ENCODE data around the gene PRDX1.

PRDX1 gene

GRCh38 chr1:45521413-45522323, at the start of gene PRDX1:
PRDX1 (minus strand) TSS chr1:45521884; CDS start chr1:45519043, 2,841 bp downstream.
- DNase-seq, result peak; percentile 52

DNA sequence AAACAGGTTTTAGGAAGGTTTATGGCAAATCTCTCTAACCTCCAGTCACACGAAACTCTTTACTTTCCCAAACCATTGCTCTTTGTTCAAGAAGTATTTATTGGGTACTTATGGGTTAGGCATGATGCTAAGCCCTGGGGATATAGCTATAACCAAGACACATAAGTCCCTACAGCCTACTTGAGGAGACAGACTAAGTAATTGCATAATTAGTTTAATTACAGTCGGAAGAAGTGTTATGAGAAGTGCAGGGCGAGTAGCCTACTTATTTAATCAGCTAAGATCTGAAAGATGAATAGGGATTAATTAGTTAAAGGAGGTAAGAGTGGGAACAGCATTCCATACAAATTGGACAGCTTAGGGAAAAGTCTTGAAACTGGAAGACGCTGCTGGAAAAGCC, 48.9 kb upstream of the PRDX1 start:
- no peak for DNase-seq

DNA sequence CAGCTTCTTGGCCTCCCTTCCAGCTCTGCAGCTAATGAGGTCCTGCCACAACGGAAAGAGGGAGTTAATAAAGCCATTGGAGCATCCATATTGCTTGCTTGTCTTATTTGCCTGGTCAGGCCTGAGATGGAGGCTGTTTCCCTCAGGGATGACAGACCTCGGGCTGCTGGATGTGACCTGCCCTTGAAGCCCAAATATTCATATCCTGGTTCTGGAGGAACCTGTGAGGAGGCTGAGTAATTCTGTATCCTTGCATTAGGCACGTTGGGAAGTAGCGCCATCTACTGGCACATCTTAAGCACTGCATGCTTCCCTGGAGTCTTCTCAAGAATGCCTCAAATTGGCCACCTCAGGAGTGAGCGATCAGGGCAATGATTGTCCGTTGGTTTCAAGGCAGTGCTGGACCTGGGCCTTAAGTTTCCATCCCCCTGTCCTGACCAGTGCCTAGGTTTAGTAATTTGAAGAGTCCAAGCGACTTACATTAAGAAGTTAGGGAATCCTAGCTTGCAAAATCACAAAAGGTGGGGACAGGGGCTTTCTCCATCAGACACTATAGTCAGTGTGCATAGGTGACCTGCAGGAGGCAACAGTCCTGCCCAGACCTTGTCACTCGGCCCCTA, 48.4 kb upstream of the PRDX1 start:
- no peak for DNase-seq

GRCh38 chr1:45569571-45569961, 47.9 kb upstream of the PRDX1 start:
- no peak for DNase-seq

- no peak for DNase-seq
Observed at GRCh38 chr1:45568421-45568820, 46.7 kb upstream of the PRDX1 start.

GRCh38 chr1:45567911-45568310, 46.2 kb upstream of the PRDX1 start:
- no peak for DNase-seq

DNA sequence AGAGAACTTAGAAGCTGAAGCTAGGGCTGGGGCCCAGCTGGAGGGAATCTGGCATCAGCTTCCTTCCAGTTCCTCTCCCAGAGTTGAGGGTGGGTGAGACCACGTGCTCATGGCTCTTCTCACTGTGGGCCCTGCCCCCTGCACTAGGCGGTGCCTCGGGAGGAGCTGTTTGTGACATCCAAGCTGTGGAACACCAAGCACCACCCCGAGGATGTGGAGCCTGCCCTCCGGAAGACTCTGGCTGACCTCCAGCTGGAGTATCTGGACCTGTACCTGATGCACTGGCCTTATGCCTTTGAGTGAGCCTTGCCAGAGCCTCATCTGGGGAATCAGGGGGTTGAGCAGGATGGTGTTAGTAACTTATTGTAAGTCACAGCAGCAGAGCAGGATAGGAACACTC, 45.0 kb upstream of the PRDX1 start:
- DNase-seq, result no peak

DNA sequence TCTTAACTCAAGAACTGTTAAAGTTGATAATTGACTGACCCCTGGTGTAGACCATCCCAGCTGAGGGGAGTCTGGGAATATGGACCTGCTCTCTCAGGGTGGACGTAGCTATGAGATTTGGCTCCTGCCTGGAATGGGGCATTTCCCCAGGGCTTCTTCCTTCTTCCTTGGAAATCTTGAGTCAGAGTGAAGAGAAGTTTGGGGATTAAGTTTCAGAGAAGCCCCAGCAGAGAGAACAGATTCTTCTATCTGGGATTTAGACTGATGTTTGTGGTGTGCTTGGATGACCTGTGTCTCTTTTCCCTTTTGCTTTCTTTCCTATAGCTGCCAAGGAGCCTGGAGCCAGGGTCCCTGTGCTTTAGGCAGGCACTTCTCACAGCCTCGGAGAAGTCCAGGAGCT, 42.2 kb upstream of the PRDX1 start:
- DNase-seq, result no peak

GRCh38 chr1:45557422-45557944, 35.8 kb upstream of the PRDX1 start:
- no peak for DNase-seq

DNA sequence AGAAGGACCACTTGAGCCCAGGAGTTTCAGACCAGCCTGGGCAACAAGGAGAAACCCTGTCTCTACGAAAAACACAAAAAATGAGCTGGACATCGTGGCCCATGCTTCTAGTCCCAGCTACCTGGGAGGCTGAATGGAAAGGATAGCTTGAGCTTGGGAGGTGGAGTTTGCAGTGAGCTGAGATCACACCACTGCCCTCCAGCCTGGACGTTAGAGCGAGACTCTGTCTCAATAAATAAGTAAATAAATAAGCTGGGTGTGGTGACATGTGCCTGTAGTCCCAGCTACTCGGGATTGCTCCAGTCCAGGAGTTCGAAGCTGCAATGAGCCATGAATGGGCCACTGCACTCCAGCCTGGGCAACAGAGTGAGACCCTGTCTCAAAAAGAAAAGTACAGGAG, 32.5 kb upstream of the PRDX1 start:
- no peak for DNase-seq

DNA sequence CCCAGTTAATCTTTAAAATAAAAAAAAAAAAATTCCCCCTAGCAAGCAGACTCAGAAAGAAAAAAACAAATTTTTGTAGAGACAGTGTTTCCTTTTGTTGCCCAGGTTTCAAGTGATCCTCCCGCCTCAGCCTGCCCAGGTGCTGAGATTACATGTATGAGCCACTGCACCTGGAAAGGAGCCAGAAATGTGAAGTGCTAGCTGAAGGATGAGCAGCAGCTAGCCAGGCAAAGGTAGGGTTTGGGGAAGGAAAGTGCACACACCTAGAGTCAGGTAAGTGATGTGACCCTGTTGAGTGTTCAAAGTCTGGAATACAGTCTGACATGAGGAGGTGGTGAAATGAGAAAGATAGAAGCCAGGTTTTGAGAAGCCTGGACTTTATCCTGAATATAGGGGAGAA, 30.6 kb upstream of the PRDX1 start:
- no peak for DNase-seq

- no peak for DNase-seq
Observed at GRCh38 chr1:45551684-45552083, 30.0 kb upstream of the PRDX1 start.

DNA sequence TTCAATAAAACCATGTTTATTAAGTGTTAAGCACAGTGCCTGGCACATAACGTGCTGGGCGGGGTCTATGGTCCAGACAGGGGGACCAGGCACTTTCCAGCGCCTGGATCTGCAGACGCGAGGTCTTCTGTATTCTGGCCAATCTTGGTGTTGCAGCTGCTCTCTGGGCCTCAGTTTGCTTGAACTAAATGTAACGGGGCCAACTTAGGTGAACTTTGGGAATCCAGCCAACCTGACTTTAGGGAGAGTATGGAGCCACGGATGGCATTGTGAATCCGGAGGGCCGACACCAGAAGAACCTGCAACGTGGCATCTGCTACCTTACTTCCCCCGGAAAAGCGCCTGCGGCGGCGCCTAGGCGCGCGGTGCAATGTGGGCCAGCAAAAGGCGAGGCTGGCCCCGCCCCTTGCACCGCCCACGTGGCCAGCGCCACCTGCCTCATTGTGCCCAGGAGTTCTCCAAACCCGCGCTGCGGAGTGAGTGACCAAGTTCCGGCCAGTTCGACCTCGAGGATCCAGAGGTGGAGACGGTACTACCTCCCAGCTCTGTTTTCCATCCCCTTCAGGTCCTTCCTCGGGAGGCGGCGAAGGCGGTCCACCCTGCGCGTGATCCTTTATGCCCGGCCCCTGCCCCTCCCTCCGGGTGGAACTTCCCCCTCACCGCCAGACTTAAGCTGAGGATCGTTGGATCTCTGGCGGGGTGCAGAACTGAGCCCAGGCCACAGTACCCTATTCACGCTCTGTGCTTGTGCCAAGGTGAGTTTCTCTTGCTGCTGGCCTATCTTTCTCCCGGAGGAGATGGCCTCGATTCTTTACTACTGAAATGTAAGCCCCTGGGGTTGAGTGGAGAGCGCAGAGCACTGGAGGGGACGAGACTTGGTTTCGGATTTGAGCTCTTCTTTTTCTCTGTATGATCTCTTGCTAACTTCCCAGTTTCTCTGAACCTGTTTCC, 29.0 kb upstream of the PRDX1 start, which contains the start of gene AKR1A1:
Gene AKR1A1 (plus strand): TSS at position 426 of the 951 bp plus-strand sequence. CDS start 10,969 bp downstream, outside the sequence.
- peak; percentile 53 for DNase-seq

DNA sequence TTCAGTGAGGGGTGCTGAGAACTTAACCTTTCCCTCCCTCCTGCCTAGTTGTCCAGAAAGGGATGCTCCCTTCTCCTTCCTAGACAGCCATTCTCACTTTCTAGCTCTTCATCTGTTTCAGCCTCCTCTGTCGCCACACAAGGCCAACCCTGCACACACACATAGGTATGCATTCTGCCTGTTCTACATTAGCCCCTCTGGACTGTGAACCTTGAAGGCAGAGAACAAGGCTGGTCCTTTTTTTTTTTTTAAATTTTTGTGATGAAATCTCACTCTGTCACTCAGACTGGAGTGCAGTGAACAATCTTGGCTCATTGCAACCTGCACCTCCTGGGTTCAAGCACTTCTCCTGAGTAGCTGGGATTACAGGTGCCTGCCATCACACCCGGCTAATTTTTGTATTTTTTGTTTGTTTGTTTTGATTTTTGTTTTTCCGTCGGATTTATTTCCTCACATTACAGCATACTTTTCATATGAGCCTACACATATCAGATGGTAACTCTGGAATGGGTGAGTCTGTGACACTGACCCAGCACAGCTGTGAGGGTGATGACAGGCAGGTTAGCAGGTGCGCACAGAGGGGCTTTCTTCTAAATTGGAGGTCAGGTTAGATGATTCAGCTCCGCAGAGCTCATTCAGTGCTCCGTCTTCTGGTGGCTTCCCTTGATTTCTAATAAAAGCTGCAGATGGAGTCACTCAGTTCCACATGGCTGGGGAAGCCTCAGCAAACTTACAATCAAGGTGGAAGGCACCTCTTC, 24.0 kb upstream of the PRDX1 start:
- DNase-seq, result no peak

GRCh38 chr1:45545019-45545493, 23.4 kb upstream of the PRDX1 start:
- no peak for DNase-seq

GRCh38 chr1:45544530-45544929, 22.8 kb upstream of the PRDX1 start:
- no peak for DNase-seq

DNA sequence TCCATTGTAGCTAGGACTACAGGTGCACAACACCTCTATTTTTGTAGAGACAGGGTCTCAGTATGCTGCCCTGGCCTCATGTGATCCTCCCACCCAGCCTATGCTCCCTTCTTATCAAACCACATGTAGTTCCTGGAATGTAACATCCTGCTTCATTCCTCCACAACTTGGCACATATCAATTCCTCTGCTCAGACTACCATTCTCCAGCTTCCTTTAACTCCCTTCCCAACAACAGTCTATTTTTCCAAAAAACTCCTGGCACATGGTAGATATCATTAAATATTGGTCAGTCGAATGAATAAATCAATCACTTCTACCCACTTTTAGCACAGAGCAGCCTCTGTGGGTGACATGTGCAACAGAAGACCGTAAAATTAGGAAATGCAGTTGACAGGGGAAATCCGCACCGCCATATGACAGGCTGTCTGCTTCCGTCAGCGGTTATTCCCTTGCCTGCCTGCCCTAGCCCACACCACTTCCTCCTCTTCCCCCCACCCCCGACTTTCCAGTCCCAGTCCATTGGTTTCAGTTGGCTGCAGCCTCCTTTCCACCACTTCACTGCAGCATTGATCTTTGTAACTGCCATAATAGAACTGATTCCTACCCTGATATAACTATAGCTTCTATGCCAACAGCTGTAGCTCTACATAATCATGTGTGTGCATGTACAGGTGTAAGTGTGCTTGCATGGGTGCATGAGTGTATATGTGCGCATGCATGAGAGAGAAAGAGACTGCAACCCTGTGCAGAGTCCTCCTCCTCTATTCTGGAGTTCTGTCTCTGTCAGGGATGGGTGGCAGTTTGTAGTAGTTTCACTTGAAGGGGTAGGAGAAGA, 22.1 kb upstream of the PRDX1 start:
- DNase-seq, result no peak

DNA sequence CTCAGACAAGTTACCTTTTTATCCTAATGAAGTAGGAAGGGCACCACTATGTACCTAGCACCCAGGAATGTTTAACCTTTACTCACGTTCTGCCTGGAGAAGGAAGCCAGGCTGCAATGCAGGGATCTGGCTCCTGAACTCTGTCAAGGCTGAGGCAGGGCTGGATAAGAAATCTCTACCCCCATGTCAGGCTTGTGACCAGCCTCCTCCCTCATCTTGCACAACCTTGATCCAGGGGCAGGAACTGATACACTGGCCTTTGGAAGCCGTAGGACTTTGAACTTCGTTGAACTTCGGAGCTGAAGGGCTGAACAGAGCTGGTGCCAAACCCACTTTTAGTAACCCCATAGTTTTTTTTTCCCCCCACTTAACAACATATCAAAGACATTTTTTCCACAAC, 20.9 kb upstream of the PRDX1 start:
- no peak for DNase-seq

- DNase-seq, result no peak
Observed at GRCh38 chr1:45541193-45541592, 19.5 kb upstream of the PRDX1 start.

DNA sequence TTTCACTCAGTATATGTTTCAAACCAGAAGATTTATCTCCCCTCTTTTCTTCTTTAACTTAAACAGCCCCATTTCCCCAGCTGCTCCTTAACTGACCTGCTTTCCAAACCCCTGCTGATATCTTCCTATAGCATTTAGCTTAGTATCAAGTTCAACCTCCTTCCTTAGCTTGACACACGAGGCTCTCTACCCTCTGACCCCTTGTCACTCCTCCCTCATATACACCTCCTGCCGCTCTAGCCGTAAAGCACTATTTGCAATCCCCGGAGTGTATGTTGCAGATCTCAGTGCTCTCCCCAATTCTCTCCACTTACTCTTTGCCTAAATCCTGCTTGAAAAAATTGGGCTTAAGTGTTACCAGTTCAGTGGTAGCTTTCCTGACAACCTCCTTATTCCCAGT, 15.2 kb upstream of the PRDX1 start:
- DNase-seq, result no peak

Measured in NCI-H524 treated with DMSO at 0.1 percent for 48 hours (cell line).